Uterus (tissue), 2 donors: Measurements from ENCODE around the gene MESD.

Experiments
- CTCF ChIP-seq, 4 experiments: fragments of 200-600 bp in 2 of 4; fragments of 450-650 bp in 2 of 4; sonication (generic) in 2 of 4; IDR thresholded peaks; one replicate each; pipeline ENCODE4 v1.5.1; 2016 to 2019; ENCODE audit warnings: antibody characterized with exemption in 4 of 4, mild to moderate bottlenecking in 2 of 4, moderate library complexity in 1 of 4
- POLR2A ChIP-seq, 2 donors: fragments of 450-650 bp; IDR thresholded peaks; one replicate each; pipeline ENCODE4 v1.6.1; 2016; ENCODE audit warnings: antibody characterized with exemption in 2 of 2, mild to moderate bottlenecking in 1 of 2, moderate library complexity in 1 of 2

DNA sequence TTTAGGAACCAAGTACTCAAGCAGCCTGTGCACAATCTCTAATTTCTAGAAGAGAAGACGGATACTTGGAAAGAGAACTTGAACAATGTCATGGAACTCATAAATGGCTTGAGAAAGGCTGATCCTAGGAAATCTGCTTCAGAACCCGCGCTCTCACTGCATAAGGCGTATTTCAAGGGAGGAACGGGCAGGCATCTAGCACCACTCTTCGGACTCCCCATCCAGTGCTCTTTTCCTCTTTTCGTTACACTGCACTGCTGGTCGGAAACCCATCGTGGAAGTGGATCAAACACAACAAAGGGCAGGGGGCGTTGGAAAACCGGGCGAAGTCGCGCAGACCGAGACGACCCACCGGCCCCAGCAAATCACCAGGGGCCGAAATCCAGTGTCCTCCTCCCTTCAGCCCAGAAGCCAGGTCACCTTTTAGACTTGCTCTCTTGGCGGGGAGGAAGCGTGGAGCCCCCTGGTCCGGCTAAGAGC lies 10.6 kb upstream of the MESD start:
- no peak for TF ChIP-seq CTCF (IDR thresholded peaks at IDR 0.05)
- no peak for TF ChIP-seq POLR2A (IDR thresholded peaks at IDR 0.05)
